ENCODE results near the gene NFATC2.

- TF ChIP-seq CTCF (conservative IDR thresholded peaks at IDR 0.05; ENCODE audit: low read length) (no peak), EZH2phosphoT487 (IDR thresholded peaks at IDR 0.05; ENCODE audit: borderline replicate concordance) (no peak)
Measured at GRCh38 chr20:51403466-51404220, 138.9 kb downstream of the NFATC2 start.
